Measurements from ENCODE around the gene VAMP5.
"Not testable (repeated sequence)": the region's sequence is repeated elsewhere in the genome, so short reads cannot be mapped to it uniquely, and the experiment has no call there.

The VAMP5 gene, protein sequence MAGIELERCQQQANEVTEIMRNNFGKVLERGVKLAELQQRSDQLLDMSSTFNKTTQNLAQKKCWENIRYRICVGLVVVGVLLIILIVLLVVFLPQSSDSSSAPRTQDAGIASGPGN

GRCh38 chr2:85584354-85584856 lies at the start of gene VAMP5:
Gene VAMP5 (plus strand): TSS chr2:85584431. CDS start chr2:85584491, 60 bp downstream.
- DNase-seq (ENCODE audit: low read depth in 1 of 2, low spot score in 1 of 2), result no peak

DNA sequence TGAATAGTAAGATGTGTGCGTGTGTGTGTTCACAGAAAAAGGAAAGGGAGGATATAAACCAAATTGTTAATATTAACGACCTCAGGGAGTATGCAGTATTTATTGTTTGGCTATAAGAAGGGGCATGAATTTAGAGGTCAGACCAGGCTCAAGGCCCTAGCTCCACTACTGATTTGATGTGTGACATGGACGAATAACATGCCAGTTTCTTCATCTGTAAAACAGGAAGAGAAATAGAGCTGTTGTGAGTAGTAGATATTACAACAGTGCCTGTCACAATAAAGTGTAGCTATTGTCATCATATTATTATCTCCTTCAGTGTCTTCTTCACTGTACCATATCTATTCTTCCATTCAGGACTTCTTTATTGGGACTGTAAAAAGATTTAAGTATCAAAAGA lies 49.4 kb upstream of the VAMP5 start:
- DNase-seq (ENCODE audit: low read depth in 1 of 2, low spot score in 1 of 2), result no peak

DNA sequence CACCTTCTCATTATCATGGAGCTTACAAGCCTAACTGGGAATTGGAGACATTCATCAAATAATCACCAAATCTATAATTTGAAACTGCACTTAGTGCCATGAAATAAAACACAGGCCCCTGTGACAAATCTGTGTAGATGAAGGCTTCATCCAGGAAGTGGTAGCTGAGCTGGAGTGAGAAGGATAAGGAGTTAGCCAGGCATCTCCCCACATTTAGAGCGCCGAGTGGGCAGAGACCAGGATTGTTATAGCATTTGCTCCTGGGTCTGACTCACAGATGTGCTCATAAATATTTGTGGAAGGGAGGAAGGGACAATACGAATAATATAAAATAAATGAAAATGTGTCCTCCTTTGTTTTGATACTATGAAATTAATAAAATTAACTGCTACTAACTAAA lies 47.8 kb upstream of the VAMP5 start:
- no peak for DNase-seq (ENCODE audit: low read depth in 1 of 2, low spot score in 1 of 2)

DNA sequence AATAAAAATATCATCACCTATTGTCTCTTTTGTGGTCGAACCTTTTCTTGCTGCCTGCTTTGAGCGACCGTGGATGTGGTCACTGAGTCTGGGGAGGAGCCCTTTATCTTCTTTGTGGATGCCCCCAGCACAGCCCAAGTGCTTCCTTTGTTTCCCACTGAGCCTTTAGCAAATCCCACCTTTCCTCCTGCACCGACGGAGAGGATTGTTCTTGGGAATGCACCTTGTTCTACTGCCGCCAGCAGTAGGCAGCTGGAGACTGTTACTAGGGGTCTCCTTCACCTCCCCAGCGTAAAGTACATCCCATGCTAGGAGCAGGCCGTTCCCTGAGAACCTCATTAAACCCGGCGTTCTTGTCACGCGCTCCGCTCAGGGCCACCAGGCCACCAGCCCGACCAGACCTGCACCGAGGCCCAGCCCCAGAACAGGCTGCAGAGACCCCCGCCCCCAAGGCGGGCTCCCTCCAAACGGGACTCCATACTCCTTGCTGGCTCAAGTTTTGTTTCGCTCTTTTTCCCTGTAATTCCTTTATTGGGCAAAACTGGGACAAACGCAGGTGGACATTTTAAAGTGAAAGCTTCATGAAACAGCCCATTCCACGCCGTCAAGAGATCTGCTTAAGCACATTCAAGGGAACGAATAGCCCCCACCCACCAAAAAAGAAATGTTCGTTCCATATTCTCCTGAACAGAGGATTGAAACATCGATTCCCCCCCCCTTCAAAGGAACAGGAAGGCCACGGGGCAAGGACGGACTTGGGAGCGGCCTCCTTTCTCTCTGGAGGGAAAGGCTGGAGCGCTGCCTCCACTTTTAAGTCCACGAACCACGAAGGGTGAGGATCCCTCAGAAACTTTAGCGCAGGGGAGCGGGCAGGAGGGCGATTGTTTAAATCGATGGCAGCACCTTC lies 46.4 kb upstream of the VAMP5 start:
- peak in 1 of 2 donors; percentile 9 for DNase-seq (ENCODE audit: low read depth in 1 of 2, low spot score in 1 of 2)

- DNase-seq (ENCODE audit: low read depth in 1 of 2, low spot score in 1 of 2), result peak; percentile 81 to 90
Measured at GRCh38 chr2:85538507-85539360, 45.5 kb upstream of the VAMP5 start, which contains the start of gene MAT2A. Gene MAT2A (plus strand): TSS chr2:85539168. CDS start chr2:85539288, 120 bp downstream.

GRCh38 chr2:85539361-85540132 lies 44.7 kb upstream of the VAMP5 start:
- DNase-seq (ENCODE audit: low read depth in 1 of 2, low spot score in 1 of 2), result peak; percentile 48 to 68

DNA sequence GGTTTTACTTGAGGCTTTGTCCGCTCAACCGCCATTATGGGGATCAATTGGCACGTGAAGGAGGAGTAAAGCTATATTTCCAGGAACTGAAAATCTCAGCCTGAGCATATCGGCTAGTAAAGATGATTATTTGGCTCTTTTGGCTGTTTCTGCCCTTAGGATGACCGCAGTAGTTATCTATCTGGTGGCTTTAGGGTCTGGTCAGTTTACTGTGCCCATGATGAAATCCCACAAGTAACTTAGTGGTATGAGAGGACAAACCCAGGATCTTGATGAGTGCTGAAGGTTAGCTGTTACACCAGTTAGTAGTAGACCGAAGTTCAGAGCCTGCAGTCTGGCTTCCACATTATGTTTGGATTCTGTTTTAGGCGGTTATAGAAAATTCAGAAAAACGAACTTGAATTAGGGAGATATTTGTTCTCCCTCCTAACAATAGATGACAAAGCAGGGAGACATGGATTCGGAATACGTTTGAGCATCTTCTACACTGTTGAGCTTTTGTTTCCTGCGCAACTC lies 44.0 kb upstream of the VAMP5 start:
- DNase-seq (ENCODE audit: low read depth in 1 of 2, low spot score in 1 of 2), result no peak

DNA sequence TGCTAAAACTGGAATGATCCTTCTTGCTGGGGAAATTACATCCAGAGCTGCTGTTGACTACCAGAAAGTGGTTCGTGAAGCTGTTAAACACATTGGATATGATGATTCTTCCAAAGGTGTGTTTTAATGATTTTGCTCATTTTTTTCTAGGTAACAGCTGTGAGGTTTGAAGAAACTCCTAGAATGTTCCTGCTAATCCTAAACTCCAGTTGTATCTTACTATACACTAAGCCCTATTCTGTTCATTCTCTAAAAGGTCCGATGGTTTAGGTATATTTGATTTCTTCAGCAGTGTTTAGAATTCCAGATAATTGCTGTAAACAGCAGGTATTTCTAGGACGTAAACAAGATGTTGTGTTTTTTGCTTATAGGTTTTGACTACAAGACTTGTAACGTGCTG lies 43.0 kb upstream of the VAMP5 start:
- no peak for DNase-seq (ENCODE audit: low read depth in 1 of 2, low spot score in 1 of 2)

DNA sequence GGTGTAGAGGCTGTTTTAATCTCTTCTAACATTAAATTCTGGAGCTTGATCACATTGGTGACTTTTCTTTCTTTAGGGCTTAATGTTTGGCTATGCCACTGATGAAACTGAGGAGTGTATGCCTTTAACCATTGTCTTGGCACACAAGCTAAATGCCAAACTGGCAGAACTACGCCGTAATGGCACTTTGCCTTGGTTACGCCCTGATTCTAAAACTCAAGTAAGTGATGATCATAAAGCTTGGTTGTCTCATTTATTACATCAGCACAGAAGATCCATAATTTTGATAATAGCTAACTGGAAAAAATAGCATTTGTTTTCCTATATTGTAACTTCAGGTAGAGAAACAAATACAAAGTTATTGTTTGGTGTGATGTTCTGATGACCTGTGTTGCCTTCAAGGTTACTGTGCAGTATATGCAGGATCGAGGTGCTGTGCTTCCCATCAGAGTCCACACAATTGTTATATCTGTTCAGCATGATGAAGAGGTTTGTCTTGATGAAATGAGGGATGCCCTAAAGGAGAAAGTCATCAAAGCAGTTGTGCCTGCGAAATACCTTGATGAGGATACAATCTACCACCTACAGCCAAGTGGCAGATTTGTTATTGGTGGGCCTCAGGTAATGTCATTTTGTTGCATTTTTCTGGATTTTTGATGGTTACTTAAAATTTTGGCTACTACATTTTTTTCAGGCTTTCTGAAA lies 42.3 kb upstream of the VAMP5 start:
- no peak for DNase-seq (ENCODE audit: low read depth in 1 of 2, low spot score in 1 of 2)

DNA sequence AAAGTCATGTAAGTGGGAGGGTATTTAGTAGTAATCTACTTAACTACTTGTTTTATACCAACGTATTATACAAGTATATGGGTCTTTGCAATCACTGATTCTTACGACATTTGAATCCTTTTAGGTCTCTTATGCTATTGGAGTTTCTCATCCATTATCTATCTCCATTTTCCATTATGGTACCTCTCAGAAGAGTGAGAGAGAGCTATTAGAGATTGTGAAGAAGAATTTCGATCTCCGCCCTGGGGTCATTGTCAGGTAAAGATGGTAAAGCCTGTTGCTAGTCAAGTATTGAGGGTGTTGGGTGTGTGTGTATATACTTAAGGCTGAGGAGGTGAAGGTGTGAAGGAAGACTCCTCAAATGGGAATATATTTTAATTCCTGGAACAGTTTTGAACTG lies 41.5 kb upstream of the VAMP5 start:
- no peak for DNase-seq (ENCODE audit: low read depth in 1 of 2, low spot score in 1 of 2)

GRCh38 chr2:85544254-85544691 lies 40.0 kb upstream of the VAMP5 start:
- not testable (repeated sequence) for DNase-seq (ENCODE audit: low read depth in 1 of 2, low spot score in 1 of 2)

- not testable (repeated sequence) for DNase-seq (ENCODE audit: low read depth in 1 of 2, low spot score in 1 of 2)
Measured at GRCh38 chr2:85544915-85545779, 39.1 kb upstream of the VAMP5 start.

GRCh38 chr2:85545780-85546240 lies 38.4 kb upstream of the VAMP5 start:
- DNase-seq (ENCODE audit: low read depth in 1 of 2, low spot score in 1 of 2), result no peak

DNA sequence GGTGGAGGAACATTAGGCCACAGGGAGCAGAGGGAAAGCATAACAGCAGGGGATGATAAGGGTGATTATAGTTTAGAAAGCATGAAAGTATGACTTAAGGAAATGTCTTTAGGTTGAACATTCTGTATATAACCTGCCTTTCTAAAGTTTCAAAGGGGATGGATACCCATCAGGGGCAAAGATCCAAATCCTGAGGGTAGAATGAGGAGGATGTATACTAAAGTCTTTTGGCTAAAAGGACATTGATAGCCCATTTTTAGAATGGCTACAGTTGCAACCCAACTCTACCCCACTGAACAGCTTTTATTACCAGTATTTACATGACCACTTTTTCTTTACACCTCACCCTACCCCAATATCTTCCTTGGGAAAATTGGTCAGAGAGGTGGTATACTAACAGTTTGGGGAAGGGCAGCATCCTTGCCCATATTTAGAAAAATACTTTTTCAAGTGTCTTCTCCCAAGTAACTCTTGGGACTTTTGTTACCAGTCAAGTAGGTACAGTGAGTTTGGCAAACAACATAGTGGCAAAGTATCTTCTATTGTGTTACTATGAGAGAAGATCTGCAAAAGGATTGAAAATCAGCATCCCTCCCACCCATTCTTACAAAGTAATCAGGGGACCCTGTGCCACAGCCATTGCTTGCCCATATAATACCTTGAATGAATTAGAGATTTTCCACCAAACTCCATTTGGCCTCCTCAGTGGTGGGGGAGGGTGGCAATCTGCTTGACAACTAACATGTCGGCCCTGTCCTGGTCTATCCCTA lies 37.0 kb upstream of the VAMP5 start:
- DNase-seq (ENCODE audit: low read depth in 1 of 2, low spot score in 1 of 2), result no peak

DNA sequence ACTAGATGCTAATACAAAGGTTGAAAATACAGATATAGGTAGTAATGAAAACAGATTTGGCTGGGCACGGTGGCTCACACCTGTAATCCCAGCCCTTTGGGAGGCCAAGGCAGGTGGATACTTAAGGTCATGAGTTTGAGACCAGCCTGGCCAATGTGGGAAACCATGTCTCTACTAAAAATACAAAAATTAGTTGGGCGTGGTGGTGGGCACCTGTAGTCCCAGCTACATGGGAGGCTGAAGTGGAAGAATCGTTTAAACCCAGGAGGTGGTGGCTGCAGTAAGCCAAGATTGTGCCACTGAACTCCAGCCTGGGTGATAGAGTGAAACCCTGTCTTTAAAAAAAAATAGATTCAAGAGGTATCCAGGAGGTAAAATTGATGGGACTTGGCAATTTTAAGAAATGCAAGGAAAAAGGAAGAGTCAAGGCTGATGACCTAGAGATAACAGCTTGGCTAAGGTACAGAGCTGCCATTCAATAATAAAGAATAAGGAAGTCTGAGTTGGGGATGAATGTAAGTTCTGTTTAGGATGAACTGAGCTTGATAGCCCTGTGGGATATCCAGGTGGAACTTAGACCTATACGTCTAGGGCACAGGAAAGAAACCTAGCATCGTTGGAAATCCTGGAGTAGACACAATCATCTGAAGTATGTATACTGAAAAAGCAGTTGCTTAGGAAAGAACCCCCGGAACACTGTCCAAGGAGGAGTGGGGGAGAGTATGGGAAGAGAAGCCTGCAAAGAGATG lies 36.2 kb upstream of the VAMP5 start:
- DNase-seq (ENCODE audit: low read depth in 1 of 2, low spot score in 1 of 2), result no peak

- no peak for DNase-seq (ENCODE audit: low read depth in 1 of 2, low spot score in 1 of 2)
Measured at GRCh38 chr2:85548608-85548900, 35.7 kb upstream of the VAMP5 start.

- DNase-seq (ENCODE audit: low read depth in 1 of 2, low spot score in 1 of 2), result no peak
Measured at GRCh38 chr2:85549095-85549494, 35.1 kb upstream of the VAMP5 start.

Measured in stimulated activated CD4-positive, alpha-beta T cell treated with anti-CD3 and anti-CD28 coated beads, Interleukin-15, amount 100 ng/mL, for 1 hour (primary cell).